NCI-H2227 treated with DMSO at 0.1 percent for 48 hours (cell line): ENCODE measurements around the gene RECQL5.

ENCODE experiments used
- DNase-seq: peaks from one replicate; lab custom pipeline; 2025; lab: John Stamatoyannopoulos, UW

RECQL5 gene

DNA sequence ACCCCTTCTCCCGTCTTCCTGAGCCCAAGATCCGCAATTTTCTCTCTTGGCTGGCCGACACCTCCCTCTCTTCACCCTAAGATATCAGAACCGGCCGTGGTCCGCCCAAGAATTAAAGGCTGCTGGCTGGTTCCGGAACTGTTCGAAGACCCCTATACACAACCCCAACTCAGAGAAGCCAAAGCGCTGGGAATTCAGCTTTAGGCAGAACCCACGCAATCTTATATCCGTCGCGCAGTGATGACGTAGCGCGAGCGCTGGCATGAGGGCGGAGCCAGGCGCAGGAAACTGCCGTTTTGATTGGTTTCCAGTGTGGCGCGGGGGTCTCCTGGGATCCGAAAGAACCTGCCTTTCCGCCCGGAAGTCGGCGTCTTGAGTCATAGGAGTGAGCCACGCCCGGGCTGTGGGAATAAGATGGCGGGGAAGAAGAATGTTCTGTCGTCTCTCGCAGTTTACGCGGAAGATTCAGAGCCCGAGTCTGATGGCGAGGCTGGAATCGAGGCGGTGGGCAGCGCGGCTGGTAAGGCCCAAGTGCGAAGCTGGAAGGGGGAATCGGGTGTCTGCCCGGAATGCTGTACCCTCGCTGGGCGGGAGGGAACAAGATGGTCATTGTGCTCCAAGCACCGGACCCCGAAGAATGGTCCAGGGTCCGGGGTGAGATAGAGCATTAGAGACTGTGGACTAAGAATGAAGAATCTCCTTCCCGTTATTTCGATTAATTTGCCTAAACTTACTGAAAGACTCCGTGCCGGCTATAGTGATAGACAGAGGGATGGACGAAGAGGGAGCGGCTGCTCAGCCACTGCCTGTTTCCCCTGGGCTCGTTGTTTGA, at the start of gene RECQL5, which contains the start of gene SAP30BP:
Gene RECQL5, minus strand, starts transcription at position 196 of the 832 bp plus-strand sequence. CDS start 597 bp downstream, outside the sequence.
Gene SAP30BP, plus strand, starts transcription at position 380 of the 832 bp plus-strand sequence. Its CDS starts 35 bp downstream, at position 415.
- DNase-seq = peak; percentile 98

DNA sequence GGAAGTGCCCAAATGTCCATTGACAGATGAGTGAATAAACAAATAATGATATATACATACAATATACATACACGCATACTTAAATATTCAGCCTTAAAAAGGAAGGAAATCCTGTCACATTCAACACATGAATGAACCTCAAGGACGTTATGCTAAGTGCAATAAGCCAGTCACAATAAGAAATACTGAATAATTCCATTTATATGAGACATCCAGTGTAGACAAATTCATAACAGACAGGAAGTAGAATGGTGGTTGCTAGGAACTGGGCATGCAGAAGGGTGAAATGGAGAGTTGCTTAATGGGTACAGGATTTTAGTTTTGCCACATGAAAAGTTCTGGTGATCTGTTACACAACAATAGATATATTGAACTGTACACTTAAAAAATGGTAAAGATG, 45.5 kb upstream of the RECQL5 start:
- DNase-seq = no peak

DNA sequence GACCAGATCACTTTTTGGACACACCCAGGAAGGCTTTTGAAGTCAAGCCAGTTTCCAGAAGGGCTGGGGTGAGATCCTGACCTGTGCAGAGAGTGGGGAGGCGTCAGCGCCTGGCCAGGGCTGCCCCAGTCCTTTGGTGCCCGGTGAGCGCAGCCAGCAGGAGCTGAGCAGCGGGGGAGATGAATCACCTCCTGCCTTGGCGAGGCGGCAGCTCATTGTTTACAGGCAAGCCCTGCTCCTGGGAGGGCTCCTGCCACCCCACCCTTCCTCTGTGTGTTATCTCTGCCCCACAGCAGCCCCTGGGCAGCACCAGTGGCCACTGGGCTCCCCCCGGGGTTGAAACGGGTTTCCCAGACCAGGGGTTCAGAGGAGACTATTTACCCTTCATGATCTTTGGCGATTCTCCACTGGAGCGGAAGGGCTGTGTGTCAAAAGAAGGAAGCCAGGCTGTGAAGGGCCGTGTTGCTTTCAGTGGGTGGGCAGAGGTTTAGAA, 40.2 kb upstream of the RECQL5 start:
- DNase-seq = no peak

DNA sequence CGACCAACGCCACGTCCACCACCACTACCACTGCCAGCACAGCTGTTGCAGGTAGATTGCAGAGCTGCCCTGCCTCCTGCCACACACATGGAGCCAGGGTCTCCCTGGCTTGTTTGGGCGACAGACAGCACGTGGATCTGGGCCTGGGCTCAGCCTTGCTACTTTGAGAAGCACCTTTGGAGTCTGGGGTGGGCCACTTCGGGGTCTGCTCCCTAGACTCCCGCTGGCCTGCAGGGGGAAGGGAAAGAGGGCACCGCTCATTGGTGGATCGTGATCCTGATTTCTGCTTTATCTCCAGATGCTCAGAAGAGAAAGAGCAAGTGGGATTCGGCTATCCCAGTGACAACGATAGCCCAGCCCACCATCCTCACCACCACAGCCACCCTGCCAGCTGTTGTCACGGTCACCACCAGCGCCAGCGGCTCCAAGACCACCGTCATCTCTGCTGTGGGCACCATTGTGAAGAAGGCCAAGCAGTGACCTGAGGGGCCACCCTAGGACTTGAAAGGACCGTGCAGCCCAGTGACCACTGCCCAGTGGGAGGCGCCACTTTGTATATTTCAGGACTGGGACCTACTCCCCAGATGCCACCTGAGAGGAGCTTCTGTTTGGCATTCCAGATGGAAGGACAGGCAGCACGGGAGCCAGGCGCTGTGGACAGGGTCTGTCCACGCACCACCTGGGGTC, 39.2 kb upstream of the RECQL5 start:
- no peak for DNase-seq

DNA sequence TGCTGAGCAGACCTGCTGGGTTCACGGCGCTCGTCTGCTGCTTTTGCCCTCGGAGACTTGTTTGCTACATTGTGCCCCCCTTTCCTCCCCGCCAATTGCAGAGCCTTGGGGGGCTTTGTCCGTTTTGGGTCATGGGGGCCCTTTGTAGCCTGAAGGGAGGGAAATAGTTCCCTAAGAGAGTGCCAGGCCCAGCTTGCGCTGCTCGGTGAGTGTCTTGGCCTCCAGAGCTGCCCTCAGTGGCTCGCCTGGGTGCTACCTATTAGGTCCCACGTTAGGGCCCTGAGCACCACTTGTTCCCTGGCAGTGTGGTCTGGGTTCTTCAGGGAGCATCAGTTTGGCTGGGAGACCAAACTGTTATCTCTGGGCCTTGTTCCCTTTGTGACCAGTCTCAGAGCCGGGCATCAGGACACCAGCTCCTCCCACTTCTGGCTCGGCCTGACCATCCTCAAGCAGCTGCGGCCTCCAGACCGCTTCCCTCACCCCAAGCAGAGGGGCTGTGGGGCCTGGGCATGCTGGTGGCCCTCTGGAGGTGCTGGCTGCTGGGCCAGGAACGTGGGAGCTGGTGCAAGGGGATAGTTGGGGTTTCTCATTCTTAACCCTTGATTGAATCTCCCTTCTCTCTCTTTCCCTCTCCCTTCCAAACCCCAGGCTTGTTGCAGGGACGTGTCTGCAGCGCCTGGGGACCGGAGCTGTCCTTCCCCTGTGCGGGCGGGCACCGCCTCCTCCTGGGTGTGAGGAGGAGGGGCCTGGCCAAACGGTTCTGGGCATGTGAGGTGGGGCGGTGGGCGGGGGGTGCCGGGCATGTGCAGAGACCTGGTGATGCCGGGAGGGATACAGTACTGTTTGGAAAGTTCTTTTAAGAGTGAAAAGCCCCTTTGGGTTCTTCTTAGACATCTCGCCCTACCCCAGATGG, 38.3 kb upstream of the RECQL5 start:
- no peak for DNase-seq

DNA sequence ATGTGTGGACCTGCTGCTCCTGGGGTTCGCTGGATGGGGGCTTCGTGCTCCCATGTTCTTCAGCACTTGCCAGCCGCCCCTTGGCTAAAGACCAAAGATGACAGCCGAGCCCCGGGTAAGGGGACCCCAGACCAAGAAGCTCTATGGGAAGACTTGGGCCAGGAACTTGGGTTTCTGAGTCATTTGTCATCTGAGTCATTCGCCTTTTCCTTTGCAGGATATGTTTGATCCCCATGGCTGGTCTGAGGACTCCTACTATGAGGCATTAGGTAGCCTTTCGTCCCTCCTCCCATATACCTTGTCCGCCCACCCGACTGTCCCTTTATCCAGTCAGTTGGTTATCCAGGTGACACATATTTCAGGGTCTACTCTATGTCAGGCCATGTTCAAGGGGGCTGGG, 36.6 kb upstream of the RECQL5 start:
- DNase-seq = no peak

DNA sequence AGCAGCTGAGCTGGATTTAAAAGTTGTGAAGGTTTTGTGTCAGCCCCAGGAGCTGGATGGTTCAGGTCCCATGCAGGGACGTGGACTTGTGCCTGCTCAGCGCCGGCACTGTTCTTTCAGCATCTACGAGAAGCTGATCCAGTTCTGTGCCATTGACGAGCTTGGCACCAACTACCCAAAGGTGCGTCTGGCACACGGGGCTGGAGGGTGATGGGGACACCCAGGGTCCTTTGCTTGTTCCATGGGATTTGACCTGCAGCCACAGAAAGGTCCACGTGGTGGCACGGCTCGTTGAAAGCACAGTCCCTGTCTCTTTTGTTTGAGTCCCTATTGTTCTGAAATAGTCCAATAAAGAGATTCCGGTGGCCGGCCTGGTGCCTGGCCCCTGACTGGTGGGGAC, 36.2 kb upstream of the RECQL5 start:
- DNase-seq = no peak

DNA sequence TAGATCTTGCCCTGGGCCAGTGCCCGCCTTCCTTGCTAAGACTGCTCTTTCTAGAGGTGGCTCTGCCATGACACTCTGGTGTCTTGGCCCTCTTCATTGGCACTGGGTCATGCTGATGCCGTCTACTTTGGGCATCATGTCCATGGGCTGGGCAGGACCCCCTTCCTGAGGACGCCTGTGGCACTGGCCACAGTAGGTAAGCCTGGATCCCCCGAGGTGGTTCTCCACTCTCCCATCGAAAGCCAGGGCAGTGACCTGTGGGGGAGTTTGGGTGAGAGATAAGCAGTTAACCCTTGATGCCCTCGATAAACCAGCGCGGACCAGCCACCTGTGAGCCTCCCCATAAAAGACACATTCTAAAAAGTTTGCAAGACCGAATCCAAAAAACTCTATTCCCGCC, 34.3 kb upstream of the RECQL5 start:
- no peak for DNase-seq

DNA sequence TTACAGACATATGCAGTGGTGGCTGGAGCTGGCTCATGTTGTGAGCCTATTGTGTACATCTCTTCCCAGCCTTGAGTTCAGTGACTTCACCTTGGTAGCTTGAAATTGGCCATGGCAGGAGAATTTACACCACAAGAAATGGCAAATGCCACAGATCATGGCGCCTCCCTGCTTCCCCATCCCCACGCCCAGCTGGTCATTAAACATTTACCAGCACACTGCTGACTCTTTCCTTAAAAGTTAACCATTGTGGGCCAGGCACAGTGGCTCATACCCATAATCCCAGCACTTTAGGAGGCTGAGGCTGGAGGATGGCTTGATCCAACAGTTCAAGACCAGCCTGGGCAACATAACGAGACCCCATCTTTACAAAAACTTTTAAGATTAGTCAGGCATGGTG, 31.7 kb upstream of the RECQL5 start:
- no peak for DNase-seq

DNA sequence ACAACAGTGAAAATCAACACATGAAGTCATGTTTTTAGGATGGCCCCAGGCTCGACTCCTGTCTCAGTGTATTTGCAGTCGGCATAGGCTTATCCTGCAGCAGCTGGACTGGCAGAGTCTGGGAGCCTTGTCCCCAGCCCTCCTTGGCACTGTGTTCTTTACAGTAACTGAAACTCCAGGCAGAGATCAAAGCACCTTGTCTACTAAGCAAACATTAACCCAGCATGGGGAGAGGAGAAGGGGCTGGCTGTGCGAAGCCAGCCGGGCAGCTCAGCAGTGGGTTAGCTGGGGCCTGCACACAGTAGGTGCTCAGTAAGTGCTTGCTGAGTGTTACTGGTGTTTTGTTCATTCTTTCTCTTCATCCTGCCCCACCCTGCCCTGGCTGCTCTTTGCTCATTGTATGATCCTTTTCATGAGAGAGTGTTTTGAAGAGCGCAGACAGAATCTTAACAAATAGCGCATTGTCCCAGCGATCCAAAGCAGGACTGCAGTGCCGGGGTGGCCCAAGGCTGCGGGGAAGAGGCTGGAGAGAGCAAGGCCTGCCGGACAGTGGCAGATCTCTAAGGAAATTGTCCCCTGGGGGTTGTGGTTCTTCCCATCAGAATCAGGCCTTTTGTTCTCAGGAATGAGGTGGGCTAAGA, 30.8 kb upstream of the RECQL5 start:
- DNase-seq = no peak

DNA sequence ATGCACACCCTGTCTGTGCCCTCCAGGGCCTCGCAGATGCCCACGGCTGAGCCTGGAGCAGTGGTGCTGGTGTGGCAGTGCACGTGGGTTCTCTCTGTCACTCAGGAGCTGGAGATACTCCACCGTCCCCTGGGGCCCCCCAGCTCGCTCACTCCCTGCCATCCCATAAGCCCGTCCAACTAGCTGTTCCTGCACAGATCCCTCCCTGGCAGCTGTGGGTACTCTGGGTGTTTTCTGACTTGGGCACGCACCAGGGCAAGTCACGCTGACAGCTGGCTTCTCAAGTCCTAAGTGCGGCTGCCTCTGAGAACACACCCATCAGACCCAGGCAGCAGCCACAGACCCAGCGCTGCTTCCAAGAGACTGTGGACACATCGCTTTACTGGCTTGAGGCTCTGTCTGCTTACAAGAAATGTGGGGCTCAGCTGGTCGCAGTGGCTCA, 28.9 kb upstream of the RECQL5 start:
- no peak for DNase-seq

DNA sequence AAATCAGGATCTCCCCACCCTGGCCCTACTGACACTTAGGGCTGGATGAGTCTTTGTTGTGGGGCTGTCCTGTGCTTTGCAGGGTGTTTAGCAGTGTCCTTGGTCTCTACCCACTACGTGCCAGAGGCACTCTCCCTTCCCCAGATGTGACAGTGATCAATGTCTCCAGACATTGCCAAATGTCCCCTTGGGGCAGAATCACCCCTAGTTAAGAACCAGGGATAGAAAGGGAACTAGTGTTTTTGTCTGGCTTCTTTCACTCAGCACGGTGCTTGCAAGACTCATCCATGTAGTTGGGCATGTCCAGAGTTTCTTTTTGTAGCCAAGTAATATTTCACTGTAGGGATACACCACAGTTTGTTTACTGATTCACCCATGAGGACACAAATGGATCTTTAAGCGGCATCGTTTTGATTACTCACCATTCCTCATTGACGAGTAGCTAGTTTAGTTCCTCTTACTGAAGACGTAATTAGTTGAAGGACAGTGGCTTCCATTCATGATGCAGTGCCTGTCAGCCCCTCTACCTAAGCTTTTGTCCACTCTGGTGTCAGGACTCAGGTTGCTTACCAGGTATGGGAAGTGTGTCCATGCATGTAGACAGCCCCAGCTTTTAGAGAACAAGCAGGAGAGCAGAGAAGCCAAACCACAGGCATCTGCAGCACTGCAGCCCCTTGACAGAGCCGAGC, 28.3 kb upstream of the RECQL5 start:
- no peak for DNase-seq

DNA sequence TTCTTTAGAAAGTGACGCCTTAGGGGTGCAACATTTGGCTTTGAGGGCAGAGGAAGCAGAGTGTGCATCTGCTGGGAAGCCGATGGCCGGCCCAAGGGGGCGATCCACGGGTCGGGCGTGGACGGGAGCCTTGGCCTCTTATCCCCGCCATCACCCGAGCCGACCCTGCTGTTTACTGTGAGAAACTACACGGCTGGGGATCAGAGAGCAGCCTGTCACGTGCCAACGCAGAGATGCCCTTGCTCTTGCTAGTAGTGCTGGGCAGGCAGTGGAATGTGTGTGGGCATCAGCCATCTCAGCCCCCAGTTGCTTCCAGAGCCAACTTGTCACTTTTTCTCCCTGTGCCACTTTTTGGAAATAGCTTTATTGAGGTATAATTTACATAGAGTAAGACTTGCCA, 27.6 kb upstream of the RECQL5 start:
- no peak for DNase-seq

DNA sequence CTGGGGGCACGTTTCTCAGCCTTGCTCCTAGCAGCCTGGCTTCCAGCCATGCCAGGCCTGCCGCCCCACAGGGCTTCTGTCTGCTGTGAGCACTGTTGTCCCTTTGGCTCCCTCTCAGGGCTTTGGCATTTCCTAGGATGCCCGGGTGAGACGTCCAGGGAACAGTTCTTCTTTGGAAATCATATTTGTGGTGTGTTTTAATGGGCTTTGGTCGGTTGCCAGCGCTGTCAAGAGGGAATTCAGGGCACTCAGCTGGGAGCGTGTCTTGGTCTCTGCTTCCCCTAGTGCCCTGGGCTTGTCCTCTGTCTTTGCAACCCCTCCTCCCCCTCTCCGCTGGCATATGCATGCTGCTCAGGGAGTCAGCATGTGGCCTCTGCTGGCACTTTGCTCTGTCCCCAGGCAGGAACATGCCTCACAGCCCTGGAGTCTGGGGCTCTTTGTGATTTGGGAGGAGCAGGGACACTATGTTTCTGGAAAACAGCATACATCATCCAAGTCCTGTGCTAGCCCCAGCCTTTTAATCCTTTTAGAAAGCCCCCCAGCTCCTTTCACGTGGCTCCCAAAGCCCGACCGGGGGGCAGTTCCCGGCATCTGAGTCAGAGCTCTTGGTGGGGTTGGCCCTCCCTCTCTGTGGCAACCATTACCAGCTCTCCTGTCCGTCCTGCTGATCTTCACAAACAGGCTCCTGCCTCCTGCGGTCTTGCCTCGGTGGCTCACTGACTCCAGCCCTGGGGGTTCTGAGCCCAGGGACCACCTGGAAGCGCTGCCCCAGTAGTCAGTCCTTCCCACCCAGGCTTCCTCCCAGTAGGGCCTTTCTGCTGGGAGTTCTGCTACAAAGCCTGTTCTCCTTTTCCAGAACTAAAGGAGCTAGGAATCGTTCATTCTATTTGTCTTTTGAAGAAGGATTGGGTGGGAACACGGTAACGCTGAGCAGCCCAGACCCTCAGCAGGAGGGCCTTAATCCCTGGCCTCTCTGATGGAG, 26.8 kb upstream of the RECQL5 start:
- DNase-seq = peak; percentile 24

DNA sequence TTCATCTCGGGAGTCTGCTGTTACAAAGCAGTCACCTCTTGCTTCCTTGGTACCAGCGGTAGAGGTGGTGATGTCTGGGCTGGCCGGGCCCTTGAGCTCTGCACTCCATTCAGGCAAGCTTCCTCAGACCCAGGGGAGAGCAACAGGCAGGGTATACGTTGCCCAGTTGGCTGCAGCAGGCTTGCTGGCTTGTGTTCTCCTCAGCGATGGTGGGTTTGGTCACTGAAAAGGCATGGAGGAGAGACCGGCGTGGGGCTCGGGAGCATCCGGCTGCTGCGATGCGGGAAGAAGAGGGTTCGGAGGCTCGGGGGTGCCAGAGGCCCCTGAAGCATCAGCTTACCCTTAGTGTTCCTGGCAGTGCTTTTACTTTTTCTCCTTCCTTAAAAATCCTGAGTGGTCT, 26.0 kb upstream of the RECQL5 start:
- DNase-seq = no peak

DNA sequence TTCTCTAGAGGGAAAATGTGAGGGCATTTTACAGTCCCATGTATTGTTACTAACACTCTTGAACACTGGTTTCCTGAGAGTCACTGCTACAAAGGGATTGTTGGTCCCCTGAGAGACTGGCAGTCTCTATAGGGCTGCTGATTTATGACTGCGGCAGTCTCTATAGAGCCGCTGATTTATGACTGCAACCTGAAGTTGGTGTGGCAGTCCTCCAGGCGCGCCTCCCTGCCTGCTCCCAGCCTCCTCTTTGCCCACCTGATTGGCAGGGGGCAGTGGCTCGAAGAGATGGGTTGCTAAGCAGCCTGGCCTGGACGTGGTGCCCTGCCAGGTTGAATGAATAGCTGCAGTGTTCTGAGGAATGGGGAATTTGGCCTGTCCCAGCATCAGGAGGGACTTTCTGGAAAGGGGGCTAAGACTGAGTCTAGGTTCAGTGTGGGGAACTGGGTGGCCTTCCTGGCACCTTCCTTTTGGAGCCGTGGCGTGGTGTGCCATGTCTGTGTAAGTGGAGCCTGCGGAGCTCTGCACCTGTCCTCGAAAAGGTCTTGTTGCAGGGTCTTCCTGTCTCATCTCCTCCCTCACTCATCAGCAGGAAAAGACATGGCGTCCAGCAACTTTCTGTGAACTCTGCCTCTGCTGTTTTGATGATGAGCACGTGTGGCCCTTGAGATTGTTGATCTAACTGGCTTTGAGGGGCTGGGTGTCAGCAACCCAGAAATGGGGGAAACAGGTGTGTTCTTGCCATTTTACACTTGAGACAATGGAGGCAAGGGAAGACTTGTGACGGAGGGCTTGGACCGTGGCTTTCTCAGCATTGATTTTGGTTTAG, 25.1 kb upstream of the RECQL5 start:
- DNase-seq = no peak

DNA sequence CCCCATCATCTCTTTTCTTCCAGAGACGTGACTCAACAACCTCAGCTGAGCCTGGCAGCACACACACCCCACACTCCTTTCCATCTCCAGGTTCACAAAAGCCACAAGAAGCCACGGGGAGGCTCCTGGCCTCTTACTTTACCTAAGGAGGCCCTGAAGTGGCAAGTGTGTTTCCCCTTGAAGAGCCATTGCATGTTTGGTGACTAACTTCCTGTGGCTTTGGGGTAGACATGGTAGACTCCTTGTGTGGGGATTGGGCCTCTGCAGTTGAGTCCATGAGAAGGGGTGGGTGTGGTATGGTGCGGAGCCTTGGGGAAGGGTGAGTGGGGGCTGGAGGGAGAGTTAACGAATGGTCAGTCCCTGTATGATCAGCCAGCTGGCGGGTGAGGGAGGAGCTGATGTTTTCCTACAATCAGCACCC, 24.4 kb upstream of the RECQL5 start:
- no peak for DNase-seq

DNA sequence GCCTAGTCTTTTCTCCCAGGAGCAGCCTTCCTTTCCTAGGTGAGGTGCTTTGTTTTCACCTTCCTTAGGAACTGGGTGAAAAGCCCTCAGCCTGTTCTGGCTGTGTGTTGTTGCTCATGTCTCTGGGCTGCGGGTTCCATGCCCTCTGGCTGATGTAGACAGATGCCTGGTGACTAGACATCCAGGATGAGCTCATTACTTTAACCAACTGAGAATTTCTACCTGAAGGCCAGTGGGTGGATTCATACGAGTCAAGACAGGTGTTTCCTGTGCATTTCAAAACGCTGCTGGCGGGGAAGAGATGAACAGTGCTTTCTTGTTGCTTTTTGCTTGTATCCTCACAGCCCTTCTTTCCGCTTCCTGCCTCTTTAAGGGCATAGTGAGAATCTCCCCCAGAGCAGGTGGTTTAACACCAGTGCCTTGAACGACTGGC, 22.5 kb upstream of the RECQL5 start:
- DNase-seq = no peak
